Pulmonary artery endothelial cell (primary cell): ENCODE results near the gene PHF21A. TPM values are rescaled to one million over a fixed set of nuclear protein-coding genes. Genes with fewer than 3 reads are reported as not detected.
"Not testable (repeated sequence)": the region's sequence is repeated elsewhere in the genome, so short reads cannot be mapped to it uniquely, and the experiment has no call there.

Source experiments
- DNase-seq: peaks from one replicate; pipeline ENCODE4 v3.0.0-alpha.2; 2011; ENCODE audit warnings: low read depth, low spot score
- total RNA-seq: library from RNA; depleted of rRNA; stranded (reverse); fragments of >200 nt; gene quantifications from 2 replicates; pipeline ENCODE4 v1.2.3, GENCODE V29; 2014

PHF21A gene
- total RNA-seq, 1 donor from 2014 or later: 5.4 TPM

DNA sequence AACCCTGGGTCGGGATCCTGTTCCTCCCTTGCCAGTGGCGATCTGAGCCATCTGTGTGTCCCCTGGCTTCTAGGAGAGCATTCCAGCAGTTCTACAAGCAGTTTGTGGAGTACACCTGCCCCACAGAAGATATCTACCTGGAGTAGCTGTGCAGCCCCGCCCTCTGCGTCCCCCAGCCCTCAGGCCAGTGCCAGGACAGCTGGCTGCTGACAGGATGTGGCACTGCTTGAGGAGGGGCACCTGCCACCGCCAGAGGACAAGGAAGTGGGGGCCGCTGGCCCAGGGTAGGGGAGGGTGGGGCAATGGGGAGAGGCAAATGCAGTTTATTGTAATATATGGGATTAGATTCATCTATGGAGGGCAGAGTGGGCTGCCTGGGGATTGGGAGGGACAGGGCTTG, 215.7 kb downstream of the PHF21A start:
- DNase-seq: not testable (repeated sequence)

DNA sequence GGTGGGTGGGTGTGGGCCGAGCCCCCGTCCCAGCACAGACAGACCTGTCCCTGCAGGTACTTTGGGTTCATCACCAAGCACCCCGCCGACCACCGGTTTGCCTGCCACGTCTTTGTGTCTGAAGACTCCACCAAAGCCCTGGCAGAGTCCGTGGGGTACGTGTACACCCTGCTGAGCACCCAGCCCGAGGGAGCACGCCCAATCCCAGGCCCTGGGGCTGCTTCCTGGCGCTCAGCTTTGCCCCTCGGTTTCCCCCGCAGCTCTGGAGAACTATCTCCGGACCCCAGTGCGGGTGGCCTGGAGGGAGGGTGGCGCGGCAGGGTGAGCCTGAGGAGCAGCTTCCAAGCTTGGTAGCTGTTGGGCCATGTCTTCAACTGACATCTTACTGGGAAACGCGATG, 216.2 kb downstream of the PHF21A start:
- DNase-seq: no peak

DNA sequence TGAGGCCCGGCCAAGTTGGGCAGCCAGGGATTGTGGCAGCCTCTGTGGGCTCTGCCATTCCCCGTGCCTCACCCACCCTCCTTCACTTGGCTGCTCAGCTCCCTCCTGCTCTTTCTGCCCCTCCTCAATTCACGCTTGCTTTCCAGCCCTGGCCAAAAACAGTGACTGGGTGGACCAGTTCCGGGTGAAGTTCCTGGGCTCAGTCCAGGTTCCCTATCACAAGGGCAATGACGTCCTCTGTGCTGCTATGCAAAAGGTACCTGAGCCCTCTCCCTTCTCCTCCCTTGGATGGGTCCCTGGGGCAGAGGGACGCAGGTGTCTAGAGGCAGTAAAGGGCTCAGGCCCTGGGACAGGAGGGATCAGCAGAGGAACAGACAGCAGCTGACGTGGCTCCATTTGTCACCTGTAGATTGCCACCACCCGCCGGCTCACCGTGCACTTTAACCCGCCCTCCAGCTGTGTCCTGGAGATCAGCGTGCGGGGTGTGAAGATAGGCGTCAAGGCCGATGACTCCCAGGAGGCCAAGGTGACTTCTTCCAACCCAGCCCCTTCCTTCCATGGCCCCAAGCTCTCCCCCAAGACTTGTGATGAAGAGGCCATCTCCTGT, 216.8 kb downstream of the PHF21A start:
- DNase-seq: no peak

GRCh38 chr11:45902452-45903380, 218.5 kb downstream of the PHF21A start:
- no peak for DNase-seq

DNA sequence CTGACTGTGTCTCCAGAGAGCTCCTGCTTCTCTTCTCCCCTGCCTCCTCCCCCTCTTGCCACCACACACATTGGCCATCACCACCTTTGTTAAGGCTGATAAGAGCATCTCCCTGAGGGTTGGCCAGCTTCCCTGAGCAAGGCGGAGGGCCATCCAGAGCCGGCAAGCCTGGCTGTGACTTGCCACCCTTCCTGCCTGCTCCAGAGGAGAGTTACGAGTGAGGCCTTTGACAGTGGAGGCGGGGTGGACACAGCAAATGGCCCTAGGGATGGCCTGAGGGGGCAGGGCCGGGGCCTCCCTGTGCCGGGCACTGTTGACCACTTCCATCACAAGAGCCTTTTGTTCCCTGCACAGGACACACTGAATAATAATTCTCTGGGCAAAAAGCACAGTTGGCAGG, 219.6 kb downstream of the PHF21A start:
- DNase-seq: no peak

DNA sequence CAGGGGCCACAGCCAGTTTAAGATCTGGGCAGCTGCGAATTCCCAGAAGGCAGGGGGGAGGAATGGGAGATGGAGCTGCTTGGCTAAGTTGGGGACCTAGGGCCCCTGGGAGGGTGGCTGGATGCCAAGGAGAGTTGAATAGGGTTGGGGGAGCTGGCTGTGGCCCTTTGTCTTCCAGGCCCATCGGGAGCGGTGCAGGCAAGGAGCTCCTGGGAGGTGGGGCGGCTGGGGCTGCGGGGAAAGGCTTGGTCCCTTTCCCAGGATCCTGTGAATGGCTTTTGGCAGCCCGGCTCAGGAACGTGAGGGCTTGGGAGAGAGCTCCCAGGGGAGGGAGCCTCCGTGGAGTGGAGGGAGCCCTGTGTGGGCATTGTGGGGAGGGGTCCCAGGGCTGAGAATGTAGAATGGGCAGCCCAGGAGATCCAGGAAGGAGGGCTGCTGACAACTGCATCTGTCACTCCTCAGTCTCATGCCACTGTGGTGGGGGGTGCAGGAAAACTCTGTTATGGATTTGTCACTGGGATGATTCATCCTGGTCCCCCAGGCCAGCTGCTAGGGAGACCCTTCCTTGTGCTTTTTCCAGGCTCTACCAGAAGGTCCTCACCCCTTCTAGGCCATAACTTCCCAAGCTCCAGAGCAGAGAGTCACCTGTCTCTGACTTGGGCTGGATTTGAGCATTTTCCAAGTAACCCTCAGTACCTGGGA, 220.2 kb downstream of the PHF21A start:
- DNase-seq: no peak

DNA sequence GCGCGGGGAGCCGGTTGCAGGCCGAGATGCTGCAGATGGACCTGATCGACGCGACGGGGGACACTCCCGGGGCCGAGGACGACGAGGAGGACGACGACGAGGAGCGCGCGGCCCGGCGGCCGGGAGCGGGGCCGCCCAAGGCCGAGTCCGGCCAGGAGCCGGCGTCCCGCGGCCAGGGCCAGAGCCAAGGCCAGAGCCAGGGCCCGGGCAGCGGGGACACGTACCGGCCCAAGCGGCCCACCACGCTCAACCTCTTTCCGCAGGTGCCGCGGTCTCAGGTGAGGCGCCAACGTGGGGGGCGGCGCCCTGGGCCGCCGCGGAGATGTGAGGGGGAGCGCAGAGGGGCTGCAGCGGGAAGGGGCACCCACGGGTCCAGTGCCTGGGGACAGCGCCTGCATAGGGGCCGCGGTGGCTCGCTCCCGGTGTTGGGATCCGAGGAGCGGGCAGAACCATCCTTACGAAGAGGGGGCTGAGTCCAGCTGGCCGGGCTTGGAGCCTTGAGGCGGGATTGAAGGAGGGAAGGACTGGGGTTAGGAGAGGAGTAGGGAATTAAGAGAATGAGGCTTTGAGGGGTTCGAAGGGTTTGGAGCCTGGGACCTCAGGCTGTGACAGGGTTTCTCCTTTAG, 221.0 kb downstream of the PHF21A start:
- not testable (repeated sequence) for DNase-seq

DNA sequence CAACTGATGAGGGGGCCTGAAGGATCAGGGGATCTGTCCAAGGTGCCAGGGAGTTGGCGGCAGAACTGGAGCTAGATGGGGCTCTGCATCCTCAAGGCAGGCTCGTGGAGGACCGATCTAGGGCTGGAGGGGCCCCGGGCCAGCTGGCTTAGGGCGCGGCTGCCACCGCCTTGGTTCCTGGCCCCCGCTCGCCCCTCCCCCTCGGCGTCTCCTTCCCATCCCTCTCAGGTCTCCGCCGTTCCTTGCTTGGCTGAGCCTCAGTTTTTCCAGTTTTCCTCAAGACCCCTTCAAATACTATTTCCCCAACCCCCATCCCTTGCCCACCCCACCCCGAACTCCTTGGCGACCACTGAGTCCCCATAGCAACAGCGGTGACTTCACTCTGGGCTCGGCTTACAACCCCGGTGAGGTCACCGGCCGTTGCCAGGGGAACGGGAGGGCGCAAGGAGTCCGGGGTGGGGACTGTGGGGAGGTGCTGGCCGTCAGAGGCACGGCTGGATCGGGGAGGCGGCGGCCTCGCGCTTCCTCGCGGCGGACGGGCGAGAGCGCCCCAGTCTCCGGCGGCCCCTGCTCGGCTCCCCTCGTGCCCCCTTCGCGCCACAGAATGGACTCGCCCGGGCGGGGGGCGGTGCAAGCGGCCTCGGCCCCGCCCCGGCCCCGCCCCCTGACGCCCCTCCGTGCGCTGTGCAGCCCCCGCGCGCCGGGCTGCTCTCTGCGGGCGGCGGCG, 221.6 kb downstream of the PHF21A start:
- DNase-seq: peak; percentile 43

DNA sequence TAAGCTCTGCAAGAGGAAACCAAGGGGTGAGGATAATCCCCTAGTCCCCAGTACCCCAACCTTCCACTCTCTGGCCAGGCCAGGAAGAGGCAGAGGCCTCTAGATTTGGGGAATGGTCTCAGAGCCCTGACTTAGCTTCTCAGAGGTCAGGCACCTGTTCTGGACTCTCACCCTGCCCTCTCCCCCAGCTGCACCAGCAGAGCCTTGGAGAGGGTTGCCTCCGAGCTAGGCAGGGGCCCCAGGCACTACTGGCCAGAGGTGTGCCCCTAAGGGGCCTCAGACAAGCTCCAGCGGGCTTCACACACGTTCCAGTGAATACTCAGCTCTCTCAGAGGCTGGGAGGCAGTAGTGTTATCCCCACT, 222.2 kb downstream of the PHF21A start:
- no peak for DNase-seq

DNA sequence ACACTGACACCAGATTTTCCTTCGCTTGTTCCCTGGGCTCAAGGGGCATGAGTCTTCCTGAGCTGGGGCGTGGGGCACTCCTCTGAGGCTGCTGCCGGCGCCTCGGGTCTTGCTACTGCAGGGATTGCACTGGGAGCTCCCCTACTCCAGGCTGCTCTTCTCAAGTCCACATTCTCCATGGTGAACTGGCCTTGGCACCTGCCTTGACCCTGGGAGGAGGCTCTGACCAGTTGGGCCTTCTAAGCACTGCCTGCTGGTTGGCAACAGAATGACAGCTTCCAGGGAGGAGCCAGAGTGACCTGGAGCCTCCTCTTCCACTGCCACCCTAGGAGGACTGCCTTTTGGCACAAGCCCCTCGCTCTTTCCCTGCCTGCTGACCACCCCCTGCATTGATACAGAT, 223.7 kb downstream of the PHF21A start:
- no peak for DNase-seq

DNA sequence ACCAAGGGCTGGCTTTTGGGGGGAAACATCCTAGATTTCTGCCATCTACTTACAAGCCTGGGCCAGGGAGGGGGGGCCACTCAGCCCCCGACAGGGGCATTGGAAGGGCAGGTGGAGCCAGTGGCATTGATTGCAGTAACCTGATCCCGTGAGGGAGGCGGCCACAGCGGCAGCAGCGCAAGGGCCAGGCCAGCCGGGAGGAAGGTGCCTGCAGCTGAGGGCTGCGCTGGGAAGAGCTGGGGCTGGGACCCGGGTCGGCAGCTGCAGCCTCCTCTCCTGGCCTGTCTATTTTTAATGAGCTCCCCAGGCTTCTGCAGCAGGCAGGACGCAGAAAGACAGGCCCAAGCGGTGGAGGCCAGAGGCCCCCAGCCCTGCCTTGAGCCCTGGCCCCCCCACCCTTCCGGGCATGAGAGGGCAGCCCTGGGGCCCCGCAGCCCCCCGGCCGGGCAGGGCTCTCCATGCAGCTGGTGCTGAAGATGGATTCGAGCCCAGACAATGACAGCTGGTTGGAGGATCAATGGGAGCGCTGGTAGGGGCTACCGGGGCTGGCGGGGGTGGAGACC, 224.8 kb downstream of the PHF21A start:
- DNase-seq: no peak

DNA sequence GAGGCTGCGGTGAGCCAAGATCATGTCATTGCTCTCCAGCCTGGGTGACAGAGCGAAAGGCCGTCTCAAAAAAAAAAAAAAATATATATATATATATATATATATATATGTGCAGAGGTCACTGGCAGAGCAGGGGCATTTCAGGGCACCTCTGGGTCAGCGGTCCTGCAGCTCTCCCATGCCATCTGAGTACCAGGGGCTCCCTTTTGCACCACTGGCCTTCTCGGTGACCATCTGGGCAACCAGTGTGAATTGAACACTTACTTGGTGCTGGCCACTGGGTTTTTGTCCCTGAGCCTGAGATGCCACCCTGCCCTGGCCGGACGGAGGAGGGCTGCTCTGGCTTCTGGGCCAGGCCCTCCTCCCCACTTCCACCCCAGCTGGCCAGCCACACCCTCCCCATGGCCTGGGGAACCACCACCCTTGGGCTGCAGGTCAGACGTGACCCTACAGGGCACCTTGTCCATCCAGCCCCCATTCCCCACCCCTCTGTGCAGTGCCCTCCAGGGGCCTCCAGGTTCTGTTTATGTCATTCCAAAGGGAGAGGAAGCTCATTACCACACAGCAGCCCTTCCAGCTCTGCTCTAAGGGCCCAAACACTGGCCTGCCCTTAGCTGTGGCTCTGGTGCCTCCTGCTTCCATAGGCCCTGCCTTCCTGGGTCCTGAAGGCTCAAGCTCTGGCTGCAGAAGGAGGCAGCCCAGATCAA, 225.5 kb downstream of the PHF21A start:
- no peak for DNase-seq

DNA sequence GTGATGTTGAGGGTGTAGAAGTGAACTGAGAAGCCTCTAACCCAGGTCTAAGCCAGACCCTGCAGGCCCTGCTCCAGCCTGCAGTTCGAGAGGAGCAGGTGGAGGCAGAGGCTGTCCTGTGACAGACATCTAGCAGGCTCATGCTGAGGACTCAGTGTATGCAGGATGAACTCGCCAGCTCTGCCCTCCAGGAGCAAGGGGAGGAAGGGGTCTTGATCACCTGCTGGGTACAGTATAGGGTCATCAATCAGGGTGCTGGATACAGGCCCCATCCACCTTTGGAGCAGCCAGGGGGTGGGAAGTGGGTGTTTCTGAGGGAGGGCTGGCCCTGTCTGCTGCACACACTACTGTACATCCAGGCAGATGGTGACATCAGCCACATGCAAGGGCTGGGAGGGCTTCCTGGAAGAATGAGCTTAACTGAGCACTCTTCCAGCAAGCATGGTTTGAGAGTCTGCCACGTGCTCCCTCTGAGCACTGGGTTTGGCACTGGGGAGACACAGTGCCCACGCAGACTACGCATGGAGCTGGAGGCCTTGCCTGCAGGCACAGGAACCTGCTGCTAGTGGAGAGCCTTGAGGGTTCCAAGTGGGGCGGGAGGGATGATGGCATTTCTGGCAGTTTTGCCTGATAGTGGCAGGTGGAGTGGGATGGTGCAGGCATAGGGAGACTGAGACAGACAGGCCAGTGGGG, 226.6 kb downstream of the PHF21A start:
- no peak for DNase-seq

GRCh38 chr11:45892856-45893255, 228.4 kb downstream of the PHF21A start:
- DNase-seq: no peak

GRCh38 chr11:45890886-45891550, 230.2 kb downstream of the PHF21A start:
- no peak for DNase-seq

- DNase-seq: no peak
These were observed 231.3 kb downstream of the PHF21A start for GRCh38 chr11:45889966-45890365.

DNA sequence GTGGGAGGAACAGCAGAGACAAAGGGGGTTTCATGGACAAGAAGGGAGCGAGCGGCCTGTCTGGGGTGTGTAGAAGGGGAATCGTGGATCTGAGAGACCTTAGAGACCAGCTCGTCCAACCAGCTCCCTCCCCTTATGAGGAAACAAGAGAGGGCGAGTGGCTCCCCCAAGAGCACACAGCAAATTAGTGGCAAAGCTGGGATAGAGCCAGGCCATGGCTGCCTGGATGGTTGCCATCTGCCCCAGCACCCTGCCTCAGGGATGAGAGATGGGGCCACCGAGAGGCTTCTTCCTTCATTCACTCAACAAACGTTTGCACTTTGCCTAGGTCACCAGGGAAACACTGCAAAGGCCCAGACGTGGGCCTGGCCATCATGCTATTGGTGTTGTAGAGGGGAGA, 231.7 kb downstream of the PHF21A start:
- DNase-seq: no peak

GRCh38 chr11:45887587-45887986, 233.7 kb downstream of the PHF21A start:
- DNase-seq: no peak
